Measurements from ENCODE around the gene ZFYVE9.
"Not testable (repeated sequence)": the region's sequence is repeated elsewhere in the genome, so short reads cannot be mapped to it uniquely, and the experiment has no call there.

ZFYVE9 gene

GRCh38 chr1:52150445-52150844 lies 8.6 kb downstream of the ZFYVE9 start:
- not testable (repeated sequence) for DNase-seq

GRCh38 chr1:52150946-52151345 lies 9.1 kb downstream of the ZFYVE9 start:
- DNase-seq: no peak

- no peak for DNase-seq
These were observed 10.7 kb downstream of the ZFYVE9 start for GRCh38 chr1:52152572-52152971.

GRCh38 chr1:52153010-52153409 lies 11.1 kb downstream of the ZFYVE9 start:
- no peak for DNase-seq

GRCh38 chr1:52153898-52154297 lies 12.0 kb downstream of the ZFYVE9 start:
- no peak for DNase-seq

GRCh38 chr1:52156460-52156859 lies 14.6 kb downstream of the ZFYVE9 start:
- DNase-seq: no peak

GRCh38 chr1:52157582-52157981 lies 15.7 kb downstream of the ZFYVE9 start:
- no peak for DNase-seq

- DNase-seq: no peak
These were observed 16.3 kb downstream of the ZFYVE9 start for GRCh38 chr1:52158218-52158617.

- DNase-seq: no peak
These were observed 17.3 kb downstream of the ZFYVE9 start for GRCh38 chr1:52159033-52159789.

GRCh38 chr1:52162947-52163346 lies 21.1 kb downstream of the ZFYVE9 start:
- DNase-seq: no peak

- no peak for DNase-seq
These were observed 22.7 kb downstream of the ZFYVE9 start for GRCh38 chr1:52164604-52165003.

GRCh38 chr1:52166996-52167753 lies 25.3 kb downstream of the ZFYVE9 start:
- DNase-seq: no peak

GRCh38 chr1:52168373-52169080 lies 26.6 kb downstream of the ZFYVE9 start:
- no peak for DNase-seq

GRCh38 chr1:52171149-52171548 lies 29.3 kb downstream of the ZFYVE9 start:
- not testable (repeated sequence) for DNase-seq

- DNase-seq: no peak
These were observed 37.2 kb downstream of the ZFYVE9 start for GRCh38 chr1:52179073-52179472.

- no peak for DNase-seq
These were observed 38.3 kb downstream of the ZFYVE9 start for GRCh38 chr1:52180176-52180575.

- DNase-seq: not testable (repeated sequence)
These were observed 39.9 kb downstream of the ZFYVE9 start for GRCh38 chr1:52181759-52182158.

GRCh38 chr1:52182328-52182727 lies 40.4 kb downstream of the ZFYVE9 start:
- not testable (repeated sequence) for DNase-seq

GRCh38 chr1:52182874-52183400 lies 41.0 kb downstream of the ZFYVE9 start:
- DNase-seq: no peak

GRCh38 chr1:52186449-52186848 lies 44.6 kb downstream of the ZFYVE9 start:
- DNase-seq: no peak

GRCh38 chr1:52189898-52190480 lies 48.1 kb downstream of the ZFYVE9 start:
- DNase-seq: no peak

GRCh38 chr1:52190500-52191252 lies 48.8 kb downstream of the ZFYVE9 start:
- no peak for DNase-seq
